GM21360 (cell line): ENCODE measurements around the gene GTPBP4.
A peak's percentile ranks its signal among the peaks of the same experiment; 100 is the strongest.
"Not testable (repeated sequence)": the region's sequence is repeated elsewhere in the genome, so short reads cannot be mapped to it uniquely, and the experiment has no call there.

Experiments
- ATAC-seq: cut with Tn5 transposase; IDR thresholded peaks from one replicate; pipeline ENCODE4 v1.9.1; 2021; ENCODE audit warnings: mild to moderate bottlenecking, moderate library complexity; ENCODE audit not compliant: unreplicated experiment

GTPBP4 gene

GRCh38 chr10:988667-989545, 672 bp downstream of the GTPBP4 start:
- peak; percentile 18 for ATAC-seq

- ATAC-seq, result no peak
Observed at GRCh38 chr10:990808-991207, 2.6 kb downstream of the GTPBP4 start.

- no peak for ATAC-seq
Observed at GRCh38 chr10:992467-992866, 4.2 kb downstream of the GTPBP4 start.

DNA sequence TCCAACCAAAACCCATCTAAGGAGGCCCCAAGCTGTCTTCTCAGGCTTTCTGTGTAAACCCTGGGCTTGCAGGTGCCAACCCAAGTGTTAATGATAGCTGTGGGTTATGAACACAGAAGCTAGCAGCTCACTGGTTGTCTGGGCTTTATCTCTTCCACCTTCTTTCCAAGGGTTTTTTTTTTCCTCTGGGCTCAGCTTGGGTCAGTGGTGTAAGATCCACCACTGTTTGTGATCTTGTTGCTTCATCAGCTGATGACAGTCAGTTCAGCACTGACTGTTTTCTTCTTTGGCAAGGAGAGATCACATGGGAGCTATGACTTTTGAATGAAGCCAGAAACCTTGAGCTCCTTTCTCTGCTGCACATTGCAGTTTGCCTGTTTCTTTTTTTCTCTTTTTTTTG, 4.6 kb downstream of the GTPBP4 start:
- no peak for ATAC-seq

- no peak for ATAC-seq
Observed at GRCh38 chr10:994836-995558, 6.8 kb downstream of the GTPBP4 start.

GRCh38 chr10:995559-995926, 7.3 kb downstream of the GTPBP4 start:
- ATAC-seq, result no peak

DNA sequence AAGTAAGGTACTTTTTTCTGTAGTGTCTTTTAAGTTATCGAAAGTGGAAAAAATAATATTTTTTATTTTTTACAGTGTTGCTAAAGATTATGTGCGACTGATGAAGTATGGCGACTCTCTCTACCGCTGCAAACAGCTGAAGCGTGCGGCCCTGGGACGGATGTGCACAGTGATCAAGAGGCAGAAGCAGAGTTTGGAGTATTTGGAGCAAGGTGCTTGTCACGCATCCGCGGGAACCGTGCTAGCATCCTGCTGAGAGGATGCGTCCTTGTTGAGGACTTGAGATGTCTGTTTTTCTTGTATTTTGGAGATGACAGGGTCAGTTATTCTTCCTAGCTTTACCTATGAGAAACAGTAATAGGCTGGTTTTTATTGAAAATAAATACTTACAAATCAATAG, 7.8 kb downstream of the GTPBP4 start:
- ATAC-seq, result no peak

DNA sequence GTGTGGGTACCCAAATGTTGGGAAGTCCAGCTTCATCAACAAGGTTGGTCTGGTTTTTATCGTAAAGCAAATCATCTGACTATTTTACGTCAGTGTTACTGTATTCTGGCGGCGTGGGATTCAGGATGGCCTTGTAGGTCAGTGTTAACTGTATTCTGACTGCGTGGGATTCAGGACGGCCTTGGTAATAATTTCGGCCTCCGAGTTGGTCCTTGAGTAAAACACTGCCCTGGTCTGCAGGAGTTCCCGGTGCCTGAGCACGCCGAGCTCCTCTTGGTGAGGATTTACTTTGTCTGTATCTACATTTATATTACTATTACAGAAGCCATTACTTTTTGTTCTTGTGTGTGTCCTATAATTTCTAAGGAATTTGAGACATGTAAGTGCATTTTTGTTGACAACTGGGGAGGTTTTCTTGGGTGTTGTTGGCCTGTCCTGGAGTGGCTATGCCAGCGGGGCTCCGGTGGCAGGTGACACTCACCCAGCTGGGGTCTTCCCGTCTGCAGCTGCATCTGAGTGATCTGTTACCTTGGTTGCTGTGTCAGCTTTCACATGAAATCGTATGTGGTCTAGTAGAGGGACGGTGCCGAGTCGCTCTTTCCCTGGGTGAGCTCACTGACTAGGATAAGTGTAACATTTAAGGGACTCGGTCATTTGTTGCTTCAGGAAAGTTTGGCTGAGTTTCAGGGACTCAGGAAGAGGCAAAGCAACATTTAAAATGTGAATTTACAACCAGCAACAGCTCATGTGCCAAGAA, 9.2 kb downstream of the GTPBP4 start:
- ATAC-seq, result no peak

- no peak for ATAC-seq
Observed at GRCh38 chr10:1002425-1003006, 14.3 kb downstream of the GTPBP4 start.

- ATAC-seq, result no peak
Observed at GRCh38 chr10:1003884-1004670, 15.8 kb downstream of the GTPBP4 start.

GRCh38 chr10:1006573-1006972, 18.3 kb downstream of the GTPBP4 start:
- no peak for ATAC-seq

GRCh38 chr10:1007583-1007982, 19.3 kb downstream of the GTPBP4 start:
- no peak for ATAC-seq

DNA sequence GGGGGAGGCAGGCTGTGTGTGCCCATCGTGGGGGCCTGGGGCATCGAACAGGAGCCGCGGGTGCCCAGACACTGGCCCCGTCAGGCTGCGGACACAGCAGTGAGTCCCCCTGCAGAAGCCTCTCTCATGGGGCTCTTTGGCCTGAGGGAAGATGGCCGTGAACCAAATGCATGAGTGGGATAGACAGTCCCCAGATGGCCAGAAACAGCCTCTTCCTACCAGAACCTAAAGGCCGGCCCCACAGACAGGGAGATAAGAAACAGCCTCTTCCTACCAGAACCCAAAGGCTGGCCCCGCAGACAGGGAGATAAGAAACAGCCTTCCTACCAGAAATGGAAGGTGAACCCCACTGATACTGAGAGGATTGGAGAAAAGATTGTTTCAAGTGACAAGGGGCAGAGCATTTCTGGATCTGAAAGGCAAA, 20.8 kb downstream of the GTPBP4 start:
- no peak for ATAC-seq

DNA sequence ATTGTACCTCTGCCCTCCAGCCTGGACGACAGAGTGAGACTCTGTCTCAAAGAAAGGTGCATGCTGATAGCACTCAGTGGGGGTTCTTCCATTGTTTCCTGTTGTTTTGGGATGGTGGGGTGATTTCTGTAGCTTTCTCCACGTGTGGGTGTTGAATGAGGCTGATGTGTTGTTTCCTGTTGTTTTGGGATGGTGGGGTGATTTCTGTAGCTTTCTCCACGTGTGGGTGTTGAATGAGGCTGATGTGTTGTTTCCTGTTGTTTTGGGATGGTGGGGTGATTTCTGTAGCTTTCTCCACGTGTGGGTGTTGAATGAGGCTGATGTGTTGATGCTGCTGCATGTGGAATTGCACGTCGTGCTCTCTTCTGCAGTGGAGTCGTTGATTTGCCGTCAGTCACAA, 21.7 kb downstream of the GTPBP4 start:
- ATAC-seq, result not testable (repeated sequence)

GRCh38 chr10:1010703-1011102, 22.5 kb downstream of the GTPBP4 start:
- ATAC-seq, result no peak

DNA sequence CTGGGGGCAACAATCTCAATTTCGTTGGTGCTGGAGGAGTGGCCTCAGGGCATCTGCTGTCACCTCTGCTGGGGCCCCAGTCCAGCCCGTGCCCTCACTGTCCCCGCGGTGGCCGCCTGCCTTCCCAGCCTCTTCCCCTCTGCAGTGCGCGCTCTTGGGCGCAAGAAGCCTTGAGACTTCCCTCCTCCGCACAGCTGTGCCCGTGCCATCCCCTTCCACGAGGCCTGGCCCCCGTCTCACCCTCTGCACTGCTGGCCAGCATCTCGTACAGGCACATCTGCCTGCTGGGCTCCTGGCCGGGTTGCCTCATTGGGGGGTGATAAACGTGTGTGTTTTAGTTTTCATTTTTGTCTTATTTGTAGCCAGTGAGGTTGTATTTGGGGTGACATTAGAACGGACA, 23.5 kb downstream of the GTPBP4 start:
- ATAC-seq, result no peak

DNA sequence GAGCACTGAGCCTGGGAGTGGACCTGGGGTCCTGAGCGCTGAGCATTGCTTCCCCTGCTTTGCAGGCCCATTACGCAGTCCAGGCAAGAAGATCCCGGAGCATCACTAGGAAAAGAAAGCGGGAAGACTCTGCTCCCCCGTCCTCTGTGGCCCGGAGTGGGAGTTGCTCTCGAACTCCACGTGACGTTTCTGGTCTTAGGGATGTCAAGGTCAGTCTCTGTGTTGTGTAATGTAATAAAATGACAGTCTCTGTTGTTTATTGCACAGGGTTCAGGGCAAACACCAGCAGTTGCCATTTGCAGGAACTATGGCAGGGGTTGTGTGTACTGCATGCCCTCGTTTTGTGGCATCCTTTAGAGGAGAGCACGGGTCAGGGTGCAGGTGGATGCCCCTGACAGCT, 27.5 kb downstream of the GTPBP4 start:
- no peak for ATAC-seq

DNA sequence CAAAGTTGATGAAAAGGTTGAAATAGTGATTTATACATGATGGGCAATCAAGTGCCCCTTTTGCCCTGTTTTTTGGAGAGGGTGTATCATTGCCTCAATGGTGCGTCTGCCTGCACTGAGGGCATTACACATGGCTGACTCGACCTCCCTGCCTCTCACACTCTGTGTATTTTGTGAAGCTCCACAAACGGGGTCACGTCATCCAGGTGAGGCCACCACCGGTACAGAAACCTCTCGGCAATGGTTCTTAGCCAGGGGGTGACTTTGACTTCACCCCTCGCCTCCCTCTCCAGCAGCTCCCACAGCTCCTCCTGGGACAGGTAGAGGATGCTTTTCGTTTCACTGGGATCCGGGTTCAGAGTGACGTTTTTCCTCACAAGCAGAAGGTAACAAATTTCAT, 31.1 kb downstream of the GTPBP4 start:
- ATAC-seq, result no peak

- no peak for ATAC-seq
Observed at GRCh38 chr10:1020460-1020859, 32.2 kb downstream of the GTPBP4 start.

GRCh38 chr10:1020958-1021357, 32.7 kb downstream of the GTPBP4 start:
- ATAC-seq, result no peak
